Pons (tissue), 1 donor: Measurements from ENCODE around the gene SNU13.
"Not testable (repeated sequence)": the region's sequence is repeated elsewhere in the genome, so short reads cannot be mapped to it uniquely, and the experiment has no call there.

Experiments used
- DNase-seq: peaks from one replicate; pipeline ENCODE4 v3.0.0-alpha.2; 2016; ENCODE audit warnings: low spot score

The SNU13 gene

GRCh38 chr22:41681616-41682015 is 7.1 kb downstream of the SNU13 start:
- no peak for DNase-seq

- DNase-seq: no peak
Observed at GRCh38 chr22:41676134-41676533, 12.5 kb downstream of the SNU13 start.

GRCh38 chr22:41674846-41675340 is 13.8 kb downstream of the SNU13 start:
- DNase-seq: no peak

GRCh38 chr22:41672780-41673509 is 15.7 kb downstream of the SNU13 start:
- DNase-seq: no peak

- DNase-seq: not testable (repeated sequence)
Observed at GRCh38 chr22:41672096-41672495, 16.6 kb downstream of the SNU13 start.

GRCh38 chr22:41668971-41669911 is 19.4 kb downstream of the SNU13 start:
- no peak for DNase-seq

GRCh38 chr22:41664951-41665350 is 23.7 kb downstream of the SNU13 start:
- DNase-seq: no peak

- DNase-seq: no peak
Observed at GRCh38 chr22:41664490-41664889, 24.2 kb downstream of the SNU13 start.

- DNase-seq: not testable (repeated sequence)
Observed at GRCh38 chr22:41663594-41663993, 25.1 kb downstream of the SNU13 start.

- DNase-seq: no peak
Observed at GRCh38 chr22:41661713-41662112, 27.0 kb downstream of the SNU13 start.

- no peak for DNase-seq
Observed at GRCh38 chr22:41661088-41661487, 27.6 kb downstream of the SNU13 start.

GRCh38 chr22:41660416-41660815 is 28.3 kb downstream of the SNU13 start:
- no peak for DNase-seq

- no peak for DNase-seq
Observed at GRCh38 chr22:41659941-41660340, 28.7 kb downstream of the SNU13 start.

GRCh38 chr22:41658869-41659268 is 29.8 kb downstream of the SNU13 start:
- no peak for DNase-seq

GRCh38 chr22:41657709-41658108 is 31.0 kb downstream of the SNU13 start:
- no peak for DNase-seq

- DNase-seq: no peak
Observed at GRCh38 chr22:41656556-41656955, 32.1 kb downstream of the SNU13 start.

- no peak for DNase-seq
Observed at GRCh38 chr22:41654322-41654721, 34.3 kb downstream of the SNU13 start.

- no peak for DNase-seq
Observed at GRCh38 chr22:41650821-41651220, 37.8 kb downstream of the SNU13 start.

GRCh38 chr22:41650229-41650628 is 38.4 kb downstream of the SNU13 start:
- DNase-seq: no peak

- DNase-seq: no peak
Observed at GRCh38 chr22:41648432-41648831, 40.2 kb downstream of the SNU13 start.

- no peak for DNase-seq
Observed at GRCh38 chr22:41647771-41648170, 40.9 kb downstream of the SNU13 start.

GRCh38 chr22:41642331-41643110 is 46.1 kb downstream of the SNU13 start:
- DNase-seq: no peak
